ENCODE data around the gene PLA2G4E. TPM values are rescaled to one million over a fixed set of nuclear protein-coding genes. Genes with fewer than 3 reads are reported as not detected.

Gene PLA2G4E
- polyA plus RNA-seq, 1 donor (not counting 4 experiments of a cell fraction or from before 2014, with no cell fraction given), result 3.5 TPM

DNA sequence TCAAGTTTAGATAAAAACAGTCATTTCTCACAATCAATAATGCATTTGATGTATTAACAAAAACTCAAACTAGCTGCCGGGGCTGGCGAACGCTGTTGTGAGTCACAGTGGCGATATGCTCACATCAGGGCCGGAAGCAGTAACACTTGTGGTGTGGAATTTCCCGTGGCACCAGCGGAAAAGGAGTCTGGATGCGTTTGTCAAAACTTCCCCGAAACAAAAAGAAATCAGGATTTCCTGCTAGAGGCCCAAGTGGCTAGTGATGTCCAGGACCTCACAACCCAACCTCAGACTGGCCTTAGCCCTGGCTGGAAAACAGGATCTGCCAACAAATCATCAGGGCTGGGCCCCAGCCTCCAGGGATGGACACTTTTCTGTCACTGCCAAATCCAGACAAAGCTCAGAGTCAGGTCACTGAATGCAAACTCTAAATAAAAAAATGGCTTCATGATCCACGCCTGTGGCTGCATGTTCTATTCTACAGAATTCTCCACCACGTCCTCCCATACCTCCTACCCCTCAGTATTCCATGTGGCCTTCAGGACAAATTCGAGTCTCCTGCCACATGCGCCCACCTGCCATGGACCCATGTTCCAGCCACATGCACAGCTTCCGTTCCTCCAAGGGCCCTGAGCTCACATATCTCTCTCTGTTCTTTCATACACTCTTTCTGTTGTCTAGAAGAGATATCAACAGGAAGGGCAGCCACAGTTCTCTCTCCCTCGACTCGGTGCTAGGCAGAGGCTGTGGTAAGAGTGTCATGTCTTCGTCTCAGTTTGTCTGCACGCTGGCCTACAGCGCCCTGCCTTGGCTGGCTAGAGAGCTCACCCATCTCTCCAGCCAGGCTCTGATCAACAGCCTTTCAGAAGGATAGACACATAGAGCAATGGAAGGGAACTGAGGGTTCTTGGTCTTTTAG lies 83.9 kb downstream of the PLA2G4E start:
- no peaks in the 10 kb centered on the region for H3K9me3 ChIP-seq (ENCODE audit: control insufficient read depth, low read depth, low read length)
- peaks cover 13 to 40% of the 10 kb centered on the region in 2 experiments for H3K36me3 ChIP-seq (ENCODE audit: control insufficient read depth in 2 of 2, extremely low read depth in 1 of 2, insufficient read depth in 2 of 2, low read length in 2 of 2)
- H3K9ac ChIP-seq (ENCODE audit: control insufficient read depth, extremely low read depth, insufficient read depth, low read length), result no peak overlapping the region
- no peak for FAIRE-seq
- no peak overlapping the region for H3K4me3 ChIP-seq (ENCODE audit: control insufficient read depth in 2 of 3, extremely low read depth in 1 of 3, insufficient read depth in 2 of 3, low read depth in 1 of 3, low read length in 3 of 3)
- no peaks in the 10 kb centered on the region for H4K20me1 ChIP-seq (ENCODE audit: control insufficient read depth, extremely low read depth, insufficient read depth, low read length)
- H3K27me3 ChIP-seq (ENCODE audit: control insufficient read depth, extremely low read depth, insufficient read depth, low read length), result no peaks in the 10 kb centered on the region
- no peak for DNase-seq (ENCODE audit: low read depth, low spot score)
- no peaks in the 10 kb centered on the region for H3K9me1 ChIP-seq (ENCODE audit: control insufficient read depth, extremely low read depth, insufficient read depth, low read length)
- H3K4me2 ChIP-seq (ENCODE audit: control insufficient read depth, extremely low read depth, insufficient read depth, low read depth, low read length), result no peak overlapping the region
- H2AFZ ChIP-seq (ENCODE audit: control insufficient read depth, low read length), result no peak overlapping the region
- TF ChIP-seq, protein P1, sequence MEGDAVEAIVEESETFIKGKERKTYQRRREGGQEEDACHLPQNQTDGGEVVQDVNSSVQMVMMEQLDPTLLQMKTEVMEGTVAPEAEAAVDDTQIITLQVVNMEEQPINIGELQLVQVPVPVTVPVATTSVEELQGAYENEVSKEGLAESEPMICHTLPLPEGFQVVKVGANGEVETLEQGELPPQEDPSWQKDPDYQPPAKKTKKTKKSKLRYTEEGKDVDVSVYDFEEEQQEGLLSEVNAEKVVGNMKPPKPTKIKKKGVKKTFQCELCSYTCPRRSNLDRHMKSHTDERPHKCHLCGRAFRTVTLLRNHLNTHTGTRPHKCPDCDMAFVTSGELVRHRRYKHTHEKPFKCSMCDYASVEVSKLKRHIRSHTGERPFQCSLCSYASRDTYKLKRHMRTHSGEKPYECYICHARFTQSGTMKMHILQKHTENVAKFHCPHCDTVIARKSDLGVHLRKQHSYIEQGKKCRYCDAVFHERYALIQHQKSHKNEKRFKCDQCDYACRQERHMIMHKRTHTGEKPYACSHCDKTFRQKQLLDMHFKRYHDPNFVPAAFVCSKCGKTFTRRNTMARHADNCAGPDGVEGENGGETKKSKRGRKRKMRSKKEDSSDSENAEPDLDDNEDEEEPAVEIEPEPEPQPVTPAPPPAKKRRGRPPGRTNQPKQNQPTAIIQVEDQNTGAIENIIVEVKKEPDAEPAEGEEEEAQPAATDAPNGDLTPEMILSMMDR (optimal IDR thresholded peaks at IDR 0.05 in 1 of 3, IDR thresholded peaks at IDR 0.05 in 1 of 3, conservative IDR thresholded peaks at IDR 0.05 in 1 of 3; ENCODE audit: extremely low read depth in 1 of 3, insufficient read depth in 2 of 3, low read length in 3 of 3), result no peak
- TF ChIP-seq EZH2 (IDR thresholded peaks at IDR 0.05; ENCODE audit: low read length), result no peak
- H3K4me1 ChIP-seq (ENCODE audit: control insufficient read depth, extremely low read depth, insufficient read depth, low read length), result peaks cover 61% of the 10 kb centered on the region
- dilution Hi-C loops (cut with MboI; ENCODE audit: extremely low pct_ligation_motif_present, low sequenced_read_pairs), result no loop called here
- H3K27ac ChIP-seq (ENCODE audit: control insufficient read depth, insufficient read depth, low read length), result no peak overlapping the region
- peaks cover 51% of the 10 kb centered on the region for H3K79me2 ChIP-seq (ENCODE audit: control insufficient read depth, insufficient read depth, low read length)

DNA sequence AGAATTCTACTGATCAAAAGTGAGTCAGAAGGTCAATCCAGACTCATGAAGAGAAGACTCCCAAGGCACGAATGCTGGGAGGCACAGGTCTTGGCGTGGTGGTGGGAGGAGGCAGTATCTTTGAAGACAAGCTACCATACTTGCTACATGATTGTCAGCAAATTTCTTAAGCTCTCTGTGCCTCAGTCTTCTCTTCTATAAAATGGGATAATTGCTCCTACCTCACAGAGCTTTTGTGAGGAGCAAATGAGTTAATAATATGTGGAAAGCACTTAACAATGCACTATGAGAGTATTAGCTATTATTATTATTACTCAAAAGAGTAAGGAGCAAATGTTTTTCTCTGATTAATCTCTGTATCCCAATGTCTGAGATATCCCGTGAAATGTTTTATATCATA lies 84.7 kb downstream of the PLA2G4E start:
- H3K27ac ChIP-seq (ENCODE audit: control insufficient read depth, insufficient read depth, low read length), result no peak overlapping the region
- FAIRE-seq (no peak), DNase-seq (ENCODE audit: low read depth, low spot score) (no peak)
- peaks cover 48% of the 10 kb centered on the region for H3K79me2 ChIP-seq (ENCODE audit: control insufficient read depth, insufficient read depth, low read length)
- H3K4me3 ChIP-seq (ENCODE audit: control insufficient read depth in 2 of 3, extremely low read depth in 1 of 3, insufficient read depth in 2 of 3, low read depth in 1 of 3, low read length in 3 of 3), result no peak overlapping the region
- H3K36me3 ChIP-seq (ENCODE audit: control insufficient read depth in 2 of 2, extremely low read depth in 1 of 2, insufficient read depth in 2 of 2, low read length in 2 of 2), result peaks cover 9 to 33% of the 10 kb centered on the region in 2 experiments
- dilution Hi-C loops (cut with MboI; ENCODE audit: extremely low pct_ligation_motif_present, low sequenced_read_pairs), result no loop called here
- no peak overlapping the region for H3K4me2 ChIP-seq (ENCODE audit: control insufficient read depth, extremely low read depth, insufficient read depth, low read depth, low read length)
- no peak overlapping the region for H3K9ac ChIP-seq (ENCODE audit: control insufficient read depth, extremely low read depth, insufficient read depth, low read length)
- H3K4me1 ChIP-seq (ENCODE audit: control insufficient read depth, extremely low read depth, insufficient read depth, low read length), result peaks cover 56% of the 10 kb centered on the region
- TF ChIP-seq, protein P1 (optimal IDR thresholded peaks at IDR 0.05 in 1 of 3, IDR thresholded peaks at IDR 0.05 in 1 of 3, conservative IDR thresholded peaks at IDR 0.05 in 1 of 3; ENCODE audit: extremely low read depth in 1 of 3, insufficient read depth in 2 of 3, low read length in 3 of 3), result no peak
- no peak for TF ChIP-seq EZH2 (IDR thresholded peaks at IDR 0.05; ENCODE audit: low read length)
- H2AFZ ChIP-seq (ENCODE audit: control insufficient read depth, low read length), result no peak overlapping the region
- H4K20me1 ChIP-seq (ENCODE audit: control insufficient read depth, extremely low read depth, insufficient read depth, low read length), result no peaks in the 10 kb centered on the region
- no peaks in the 10 kb centered on the region for H3K27me3 ChIP-seq (ENCODE audit: control insufficient read depth, extremely low read depth, insufficient read depth, low read length)
- H3K9me3 ChIP-seq (ENCODE audit: control insufficient read depth, low read depth, low read length), result no peaks in the 10 kb centered on the region
- no peaks in the 10 kb centered on the region for H3K9me1 ChIP-seq (ENCODE audit: control insufficient read depth, extremely low read depth, insufficient read depth, low read length)

Measured in keratinocyte (primary cell).